Colonic mucosa (tissue), 4 donors: ENCODE results near the gene KLHDC10. TPM values are rescaled to one million over a fixed set of nuclear protein-coding genes. Genes with fewer than 3 reads are reported as not detected.
"Not testable (repeated sequence)": the region's sequence is repeated elsewhere in the genome, so short reads cannot be mapped to it uniquely, and the experiment has no call there.

Source experiments
- DNase-seq: peaks from one replicate; pipeline ENCODE4 v3.0.0-alpha.2; 2020
- H3K27ac ChIP-seq: fragments of 200-600 bp; one replicate; pipeline ENCODE4 v1.8.0; 2021
- H3K27me3 ChIP-seq: fragments of 200-600 bp; one replicate; pipeline ENCODE4 v1.8.0; 2021
- H3K36me3 ChIP-seq: fragments of 200-600 bp; one replicate; pipeline ENCODE4 v1.8.0; 2021
- H3K4me1 ChIP-seq: fragments of 200-600 bp; one replicate; pipeline ENCODE4 v1.8.0; 2021; ENCODE audit warnings: mild to moderate bottlenecking
- H3K4me3 ChIP-seq: fragments of 200-600 bp; one replicate; pipeline ENCODE4 v1.8.0; 2021
- H3K9ac ChIP-seq, 2 donors: one replicate each; pipeline ENCODE4 v1.7.0; 2013; ENCODE audit warnings: control low read depth in 2 of 2, low read depth in 2 of 2, low read length in 2 of 2
- H3K9me3 ChIP-seq: fragments of 200-600 bp; one replicate; pipeline ENCODE4 v1.8.0; 2021
- CTCF ChIP-seq: fragments of 200-600 bp; IDR thresholded peaks from one replicate; pipeline ENCODE4 v1.8.0; 2022; ENCODE audit warnings: antibody characterized with exemption, mild to moderate bottlenecking
- intact Hi-C: fragments of 100-400 bp; cut with DNase I; formaldehyde crosslinking; loops from one replicate; pipeline ENCODE4 v1.14.1; 2022
- total RNA-seq, 2 donors: library from RNA; stranded (reverse); fragmentation: NEBNext Ultra II Directional in 1 of 2; extraction: Animal tissue kit (Norgen Biotek cat#: 25700) in 1 of 2; gene quantifications; one replicate each; pipeline ENCODE4 v1.2.1, GENCODE V29; 2021
- donor health status: healthy.
- donor health status: DM: no; HTN: no; CAD: no.
- donor health status: DM: no; HTN: no; CAD: no.

The KLHDC10 gene
- total RNA-seq, 2 donors from 2014 or later = 29.1 to 36.3 TPM

GRCh38 chr7:130070861-130071622 is 708 bp downstream of the KLHDC10 start:
- Histone ChIP-seq H3K27me3 (no peaks in the 10 kb centered on the region), H3K9me3 (no peaks in the 10 kb centered on the region), H3K4me3 (peak overlapping the region; percentile 90), H3K36me3 (no peaks in the 10 kb centered on the region), H3K9ac (peak overlapping the region; percentile 70 to 98), H3K27ac (peak overlapping the region; percentile 76), H3K4me1 (peaks cover 4% of the 10 kb centered on the region)
- intact Hi-C loops = loop anchor here (5.0 kb wide), 1 partner anchor 136 kb away; the partner anchor contains the start of genes SSMEM1 and TMEM209
- DNase-seq = peak; percentile 36
- TF ChIP-seq CTCF = no peak

DNA sequence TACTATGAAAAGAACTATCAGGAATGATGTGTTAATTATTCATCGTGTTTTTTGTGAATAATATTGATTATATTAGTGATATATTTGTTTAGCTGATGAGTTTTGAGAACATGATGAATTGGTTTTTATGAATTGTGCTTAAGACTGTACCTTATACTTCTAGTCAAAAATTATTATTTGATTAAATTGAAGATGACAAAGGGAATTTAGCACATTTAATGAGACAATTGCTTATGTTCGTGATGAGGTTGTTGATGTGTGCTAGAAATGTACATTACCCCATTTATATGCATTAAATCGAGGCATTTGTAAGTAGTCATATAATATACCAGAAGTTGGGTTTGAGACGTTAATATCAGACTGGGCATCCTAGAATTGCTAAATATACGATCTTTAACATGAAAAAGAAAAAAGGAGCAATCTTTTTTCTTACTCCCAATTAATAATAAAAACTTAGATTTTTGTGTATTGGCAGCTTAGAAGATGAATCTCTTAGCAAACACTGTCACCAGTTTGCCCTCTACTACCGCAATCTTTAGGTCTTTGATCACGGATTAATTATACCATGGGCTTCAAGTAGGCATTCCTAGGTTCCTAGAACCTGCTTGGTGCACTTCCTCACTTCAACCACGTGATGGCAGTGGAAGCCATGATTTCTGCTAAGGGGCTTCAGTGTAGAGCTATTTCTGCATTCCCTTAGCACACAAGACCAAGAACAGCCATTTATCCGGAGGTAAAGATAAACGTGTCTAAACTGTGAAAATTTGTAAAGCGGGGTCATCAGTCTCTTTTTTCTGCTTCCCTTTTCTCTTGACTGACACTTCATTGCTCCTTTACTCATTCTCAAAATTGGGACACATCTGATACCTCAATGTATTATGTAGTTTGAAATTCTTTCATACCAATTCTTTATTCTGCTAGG is 1.6 kb downstream of the KLHDC10 start:
- H3K4me3 ChIP-seq = peak overlapping the region; percentile 90
- DNase-seq = peak; percentile 62
- no peak overlapping the region for H3K27ac ChIP-seq
- no peaks in the 10 kb centered on the region for H3K27me3 ChIP-seq
- H3K9ac ChIP-seq = peak overlapping the region in 1 of 2 donors; percentile 49
- H3K9me3 ChIP-seq = no peaks in the 10 kb centered on the region
- no peaks in the 10 kb centered on the region for H3K36me3 ChIP-seq
- H3K4me1 ChIP-seq = peaks cover 4% of the 10 kb centered on the region
- TF ChIP-seq CTCF = peak; percentile 96
- intact Hi-C loops = loop anchor here (5.0 kb wide), 1 partner anchor 135 kb away; the partner anchor contains the start of genes SSMEM1 and TMEM209

DNA sequence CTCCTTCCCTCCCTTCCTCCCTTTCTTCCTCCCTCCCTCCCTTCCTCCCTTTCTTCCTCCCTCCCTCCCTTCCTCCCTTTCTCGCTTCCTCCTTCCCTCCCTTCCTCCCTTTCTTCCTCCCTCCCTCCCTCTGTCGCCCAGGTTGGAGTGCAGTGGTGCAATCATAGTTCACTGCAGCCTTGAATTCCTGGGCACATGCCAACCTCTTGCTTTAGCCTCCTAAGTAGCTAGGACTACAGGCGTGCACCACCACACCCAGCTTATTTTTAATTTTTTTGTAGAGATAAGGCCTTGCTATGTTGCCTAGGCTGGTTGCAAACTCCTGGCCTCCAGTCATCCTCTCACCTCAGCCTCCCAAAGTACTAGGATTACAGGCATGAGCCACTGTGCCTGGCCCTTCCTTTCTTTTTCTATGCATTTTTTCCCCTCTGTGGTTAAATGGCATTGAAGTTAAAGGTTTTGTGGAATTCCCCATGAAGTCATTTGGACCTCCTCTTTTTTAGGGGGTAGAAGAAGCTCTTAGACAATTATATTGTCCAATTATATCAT is 9.6 kb downstream of the KLHDC10 start:
- Histone ChIP-seq H3K9ac (no peak overlapping the region), H3K27me3 (no peaks in the 10 kb centered on the region), H3K27ac (no peak overlapping the region), H3K36me3 (no peaks in the 10 kb centered on the region), H3K4me3 (no peak overlapping the region), H3K9me3 (no peaks in the 10 kb centered on the region), H3K4me1 (no peaks in the 10 kb centered on the region)
- no peak for DNase-seq
- intact Hi-C loops = no loop called here
- TF ChIP-seq CTCF = no peak

- intact Hi-C loops, H3K4me1 ChIP-seq, H3K9ac ChIP-seq, H3K9me3 ChIP-seq, H3K27ac ChIP-seq, H3K4me3 ChIP-seq, H3K27me3 ChIP-seq, H3K36me3 ChIP-seq, DNase-seq: not testable (repeated sequence)
These were observed 13.2 kb downstream of the KLHDC10 start for GRCh38 chr7:130083497-130083896.

- intact Hi-C loops = no loop called here
- Histone ChIP-seq H3K9ac (no peak overlapping the region), H3K27ac (no peak overlapping the region), H3K4me1 (peaks cover 4% of the 10 kb centered on the region), H3K9me3 (no peaks in the 10 kb centered on the region), H3K27me3 (no peaks in the 10 kb centered on the region), H3K36me3 (no peaks in the 10 kb centered on the region), H3K4me3 (no peak overlapping the region)
- DNase-seq = no peak
- TF ChIP-seq CTCF = peak; percentile 34
These were observed 13.9 kb downstream of the KLHDC10 start for GRCh38 chr7:130084037-130084875.

DNA sequence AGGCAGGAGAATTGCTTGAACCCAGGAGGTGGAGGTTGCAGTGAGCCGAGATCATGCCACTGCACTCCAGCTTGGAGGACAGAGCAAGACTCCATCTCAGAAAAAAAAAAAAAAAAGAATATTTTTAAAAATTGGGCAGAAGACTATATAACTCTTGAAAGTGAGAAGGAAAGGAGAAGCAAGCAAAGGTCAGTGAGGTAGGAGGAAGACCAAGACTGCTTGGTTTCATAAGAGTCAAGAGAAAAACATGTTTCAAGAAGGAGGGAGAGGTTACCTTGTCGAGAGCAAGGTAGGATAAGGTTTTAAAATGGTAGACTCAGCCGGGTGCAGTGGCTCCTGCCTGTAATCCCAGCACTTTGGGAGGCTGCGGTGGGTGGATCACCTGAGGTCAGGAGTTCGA is 14.9 kb downstream of the KLHDC10 start:
- H3K27me3 ChIP-seq, H3K4me1 ChIP-seq, H3K9ac ChIP-seq, intact Hi-C loops, H3K27ac ChIP-seq, H3K36me3 ChIP-seq, H3K9me3 ChIP-seq, H3K4me3 ChIP-seq, DNase-seq: not testable (repeated sequence)
